Sigmoid colon (tissue), 4 donors: Measurements from ENCODE around the gene MYOD1.

Source experiments
- POLR2AphosphoS5 ChIP-seq, 4 donors: sonication (generic); formaldehyde crosslinking; IDR thresholded peaks; one replicate each; pipeline ENCODE4 v1.6.1; 2017; ENCODE audit warnings: antibody characterized with exemption in 4 of 4
- TF ChIP-seq, protein P1 (sequence below), 4 experiments: fragments of 450-650 bp in 3 of 4; fragments of 200-600 bp in 1 of 4; IDR thresholded peaks; one replicate each; pipeline ENCODE4 v1.5.1; 2016 to 2019; ENCODE audit warnings: antibody characterized with exemption in 4 of 4, mild to moderate bottlenecking in 3 of 4, moderate library complexity in 2 of 4

DNA sequence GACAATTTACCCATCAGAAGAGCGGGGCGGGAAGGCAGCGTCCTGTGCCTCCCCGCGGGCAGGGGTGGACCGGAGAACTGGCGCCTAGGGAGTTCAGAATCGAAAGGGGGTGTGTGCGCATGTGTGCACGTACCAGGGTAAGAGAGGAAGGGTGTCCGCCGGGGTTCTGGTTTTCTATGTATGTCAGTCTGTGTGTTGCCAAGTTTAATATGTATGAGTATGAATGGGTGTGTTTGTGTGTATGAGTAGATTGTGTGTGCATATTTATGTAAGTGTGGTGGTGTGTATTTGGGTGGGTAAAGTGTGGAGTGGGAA is 17.2 kb downstream of the MYOD1 start:
- TF ChIP-seq, protein P1, sequence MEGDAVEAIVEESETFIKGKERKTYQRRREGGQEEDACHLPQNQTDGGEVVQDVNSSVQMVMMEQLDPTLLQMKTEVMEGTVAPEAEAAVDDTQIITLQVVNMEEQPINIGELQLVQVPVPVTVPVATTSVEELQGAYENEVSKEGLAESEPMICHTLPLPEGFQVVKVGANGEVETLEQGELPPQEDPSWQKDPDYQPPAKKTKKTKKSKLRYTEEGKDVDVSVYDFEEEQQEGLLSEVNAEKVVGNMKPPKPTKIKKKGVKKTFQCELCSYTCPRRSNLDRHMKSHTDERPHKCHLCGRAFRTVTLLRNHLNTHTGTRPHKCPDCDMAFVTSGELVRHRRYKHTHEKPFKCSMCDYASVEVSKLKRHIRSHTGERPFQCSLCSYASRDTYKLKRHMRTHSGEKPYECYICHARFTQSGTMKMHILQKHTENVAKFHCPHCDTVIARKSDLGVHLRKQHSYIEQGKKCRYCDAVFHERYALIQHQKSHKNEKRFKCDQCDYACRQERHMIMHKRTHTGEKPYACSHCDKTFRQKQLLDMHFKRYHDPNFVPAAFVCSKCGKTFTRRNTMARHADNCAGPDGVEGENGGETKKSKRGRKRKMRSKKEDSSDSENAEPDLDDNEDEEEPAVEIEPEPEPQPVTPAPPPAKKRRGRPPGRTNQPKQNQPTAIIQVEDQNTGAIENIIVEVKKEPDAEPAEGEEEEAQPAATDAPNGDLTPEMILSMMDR (IDR thresholded peaks at IDR 0.05), result no peak
- no peak for TF ChIP-seq POLR2AphosphoS5 (IDR thresholded peaks at IDR 0.05)
